HL-60/S4 (cell line): Measurements from ENCODE around the gene RABGAP1L.
"Not testable (repeated sequence)": the region's sequence is repeated elsewhere in the genome, so short reads cannot be mapped to it uniquely, and the experiment has no call there.

ENCODE experiments used
- in situ Hi-C: fragments of 300-500 bp; cut with MboI; formaldehyde crosslinking; loops from 2 replicates; pipeline ENCODE4 v1.14.3; 2022; ENCODE audit warnings: low sequenced_read_pairs

Gene RABGAP1L

GRCh38 chr1:174159252-174160108 is at the start of gene RABGAP1L:
Gene RABGAP1L (plus strand): TSS chr1:174159520.
- in situ Hi-C loops, result no loop called here

DNA sequence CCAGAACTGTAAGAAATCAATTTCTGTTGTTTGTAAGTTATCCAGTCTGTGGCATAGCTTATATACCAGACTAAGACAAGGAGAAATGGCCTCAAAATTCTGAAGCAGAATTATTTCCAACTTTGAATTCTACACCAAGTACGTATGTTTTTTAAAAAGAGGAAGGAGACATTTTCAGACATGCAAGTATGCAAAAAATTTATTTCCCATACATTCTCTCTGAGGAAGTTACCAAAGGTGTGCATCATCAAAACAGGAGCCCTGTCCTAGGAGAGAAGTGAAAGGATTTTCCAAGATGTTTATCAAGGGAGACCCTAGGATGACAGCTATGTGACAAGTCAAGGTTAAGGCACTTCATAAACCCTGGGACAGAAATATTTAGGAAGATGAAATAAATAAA is 49.3 kb upstream of the RABGAP1L start:
- in situ Hi-C loops, result no loop called here

DNA sequence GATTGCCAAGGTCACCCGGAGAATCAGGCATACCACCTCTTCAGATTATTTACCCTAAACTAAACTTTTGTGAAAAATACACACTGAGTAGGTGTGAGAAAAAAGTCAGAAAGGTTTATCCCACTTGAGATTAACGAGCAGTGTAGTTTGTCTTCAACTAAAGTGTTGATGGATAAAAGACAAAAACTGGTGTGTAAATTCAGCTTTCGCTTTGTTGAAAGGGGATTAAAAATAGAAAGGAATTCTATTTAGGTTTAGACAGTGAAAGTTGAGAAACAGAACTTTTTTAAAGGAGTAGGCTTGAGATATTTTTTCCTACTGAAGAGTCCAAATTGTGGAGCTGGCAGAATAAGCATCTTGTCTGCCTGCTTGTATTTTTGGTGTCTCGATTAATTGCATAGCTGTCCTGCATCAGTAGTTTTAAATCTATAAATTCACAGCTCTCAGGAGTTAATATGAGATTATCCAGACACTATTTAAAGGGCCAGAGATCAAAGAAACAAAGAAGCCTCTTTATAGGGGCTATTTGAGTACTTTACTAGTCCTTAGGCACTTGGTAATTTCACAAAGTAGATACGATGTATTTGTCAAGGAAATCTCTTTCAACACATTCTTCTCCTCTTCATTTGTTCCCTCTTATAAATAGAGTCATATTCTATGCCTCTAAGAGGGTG is 46.7 kb upstream of the RABGAP1L start:
- in situ Hi-C loops, result no loop called here

GRCh38 chr1:174114106-174114505 is 45.2 kb upstream of the RABGAP1L start:
- in situ Hi-C loops, result no loop called here

GRCh38 chr1:174114788-174115448 is 44.4 kb upstream of the RABGAP1L start:
- in situ Hi-C loops, result no loop called here

- in situ Hi-C loops, result no loop called here
These were observed 43.3 kb upstream of the RABGAP1L start for GRCh38 chr1:174116042-174116441.

- in situ Hi-C loops, result no loop called here
These were observed 40.6 kb upstream of the RABGAP1L start for GRCh38 chr1:174118751-174119150.

- in situ Hi-C loops, result not testable (repeated sequence)
These were observed 37.0 kb upstream of the RABGAP1L start for GRCh38 chr1:174122318-174122717.

DNA sequence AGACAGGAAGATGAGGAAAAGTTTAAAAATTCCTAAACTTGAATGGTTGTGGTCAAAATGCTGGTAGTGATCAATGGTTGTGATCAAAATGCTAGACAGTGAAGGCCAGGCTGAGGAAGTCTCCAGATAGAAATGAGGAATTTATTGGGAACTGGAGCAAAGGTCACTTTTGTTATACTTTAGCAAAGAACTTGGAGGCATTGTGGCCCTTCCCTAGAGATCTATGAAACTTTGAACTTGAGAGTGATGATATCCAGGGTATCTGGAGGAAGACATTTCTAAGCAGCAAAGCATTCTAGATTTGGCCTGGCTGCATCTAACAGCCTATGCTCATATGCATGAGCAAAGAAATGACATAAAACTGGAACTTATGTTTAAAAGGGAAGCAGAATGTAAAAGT is 35.5 kb upstream of the RABGAP1L start:
- in situ Hi-C loops, result no loop called here

- in situ Hi-C loops, result not testable (repeated sequence)
These were observed 32.1 kb upstream of the RABGAP1L start for GRCh38 chr1:174127176-174127575.

DNA sequence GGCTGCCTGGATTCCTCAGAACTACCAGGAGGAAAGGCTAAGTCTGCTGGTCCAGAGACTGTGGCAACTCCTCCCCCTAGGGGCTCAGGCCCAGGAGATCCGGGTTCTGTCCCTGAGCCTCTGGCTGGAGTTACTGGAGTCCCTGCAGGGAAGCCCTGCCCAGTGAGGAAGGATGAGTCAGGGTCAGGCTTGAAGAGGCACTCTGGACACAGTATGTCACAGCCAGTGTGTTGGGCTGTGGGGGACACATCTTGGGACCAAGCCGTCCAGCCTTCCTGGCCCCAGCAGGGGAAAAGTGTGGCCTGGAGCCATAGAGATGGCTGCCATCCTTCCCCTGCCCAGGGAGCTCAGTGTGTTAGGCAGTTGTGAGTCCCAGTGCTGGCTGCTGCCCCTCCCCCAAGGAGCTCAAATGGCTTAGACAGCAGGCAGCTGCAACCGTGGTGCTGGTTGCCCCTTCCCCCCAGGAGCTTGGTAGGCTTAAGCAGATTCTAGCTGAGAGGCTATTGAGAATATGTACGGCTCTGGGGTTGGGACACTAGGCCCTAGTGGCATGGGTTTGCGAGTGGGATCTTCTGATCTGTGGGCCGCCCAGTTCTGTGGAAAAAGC is 28.2 kb upstream of the RABGAP1L start:
- in situ Hi-C loops, result no loop called here

DNA sequence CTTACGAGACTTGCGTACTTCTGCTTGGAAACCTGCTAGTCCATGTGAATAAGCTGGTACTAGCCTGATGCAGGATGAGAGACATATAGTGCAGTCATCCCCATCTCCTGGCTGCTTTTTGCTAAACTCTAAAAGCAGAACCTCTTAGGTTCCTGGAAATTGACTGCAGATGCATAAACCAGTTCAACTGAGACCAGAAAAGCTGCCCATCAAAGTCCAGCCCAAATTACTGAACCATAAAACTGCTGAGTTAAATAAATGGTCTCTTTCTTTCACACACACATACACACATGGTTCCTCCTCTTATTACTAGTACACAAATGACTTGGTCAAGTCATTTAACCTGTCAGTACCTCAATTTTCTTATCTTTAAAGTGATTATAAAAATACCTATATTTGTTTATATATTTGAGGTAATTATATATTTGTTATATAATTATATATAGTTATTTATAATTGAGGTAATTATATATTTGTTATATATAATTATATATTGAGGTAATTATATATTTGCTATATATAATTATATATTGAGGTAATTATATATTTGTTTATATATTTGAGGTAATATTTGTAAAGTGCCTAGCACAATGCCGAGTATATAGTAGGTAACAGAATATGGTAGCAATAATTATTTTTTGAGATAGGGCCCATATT is 25.2 kb upstream of the RABGAP1L start:
- in situ Hi-C loops, result no loop called here

- in situ Hi-C loops, result no loop called here
These were observed 24.1 kb upstream of the RABGAP1L start for GRCh38 chr1:174135211-174135610.

DNA sequence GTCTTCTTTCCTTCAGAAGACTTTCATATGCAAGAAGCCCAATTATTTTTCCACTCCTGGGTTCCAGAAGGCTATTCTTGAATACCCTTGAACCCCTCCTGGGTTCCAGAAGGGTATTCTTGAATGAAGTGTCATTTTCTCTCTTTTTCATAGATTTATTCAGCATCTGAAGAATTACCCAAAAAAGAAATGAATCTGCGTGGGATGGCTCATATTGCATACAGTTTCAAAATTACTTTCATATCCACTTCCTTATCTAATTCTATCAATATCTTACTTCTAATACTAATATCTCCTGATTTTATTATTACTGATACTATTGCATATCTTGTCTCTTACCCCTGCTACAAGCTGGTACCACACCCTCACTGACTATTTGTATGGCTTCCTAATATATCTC is 22.6 kb upstream of the RABGAP1L start:
- in situ Hi-C loops, result no loop called here

DNA sequence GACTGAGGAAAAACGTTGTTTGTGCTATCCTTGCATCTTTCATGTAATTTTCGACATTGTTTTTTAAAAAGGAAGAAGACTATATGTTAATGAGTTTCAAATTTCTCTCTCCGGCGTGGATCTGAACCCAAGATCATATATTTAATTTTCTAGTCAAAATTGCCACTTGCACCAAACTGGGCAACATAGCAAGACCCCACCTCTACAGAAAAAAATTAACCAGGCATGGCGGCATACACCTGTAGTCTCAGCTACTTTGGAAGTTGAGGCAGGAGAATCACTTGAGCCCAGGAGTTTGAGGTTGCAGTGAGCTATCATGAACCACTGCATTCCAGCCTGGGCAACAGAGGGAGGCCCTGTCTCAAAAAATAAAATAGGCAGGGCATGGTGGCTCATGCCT is 16.5 kb upstream of the RABGAP1L start:
- in situ Hi-C loops, result no loop called here

DNA sequence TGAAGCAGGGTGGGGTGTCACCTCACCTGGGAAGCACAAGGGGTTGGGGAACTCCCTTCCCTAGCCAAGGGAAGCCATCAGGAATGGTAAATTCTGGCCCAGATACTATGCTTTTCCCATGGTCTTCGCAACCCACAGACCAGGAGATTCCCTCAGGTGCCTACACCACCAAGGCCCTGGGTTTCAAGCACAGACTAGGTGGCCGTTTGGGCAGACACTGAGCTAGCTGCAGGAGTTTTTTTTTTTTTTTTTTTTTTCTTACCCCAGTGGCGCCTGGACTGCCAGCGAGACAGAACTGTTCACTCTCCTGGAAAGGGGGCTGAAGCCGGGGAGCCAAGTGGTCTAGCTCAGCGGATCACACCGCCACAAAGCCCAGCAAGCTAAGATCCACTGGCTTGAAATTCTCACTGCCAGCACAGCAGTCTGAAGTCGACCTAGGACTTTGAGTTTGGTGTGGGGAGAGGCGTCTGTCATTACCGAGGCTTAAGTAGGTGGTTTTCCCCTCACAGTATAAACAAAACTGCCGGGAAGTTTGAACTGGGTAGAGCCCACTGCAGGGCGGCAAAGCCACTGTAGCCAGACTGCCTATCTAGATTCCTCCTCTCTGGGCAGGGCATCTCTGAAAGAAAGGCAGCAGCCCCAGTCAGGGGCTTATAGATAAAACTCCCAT is 15.5 kb upstream of the RABGAP1L start:
- in situ Hi-C loops, result not testable (repeated sequence)

DNA sequence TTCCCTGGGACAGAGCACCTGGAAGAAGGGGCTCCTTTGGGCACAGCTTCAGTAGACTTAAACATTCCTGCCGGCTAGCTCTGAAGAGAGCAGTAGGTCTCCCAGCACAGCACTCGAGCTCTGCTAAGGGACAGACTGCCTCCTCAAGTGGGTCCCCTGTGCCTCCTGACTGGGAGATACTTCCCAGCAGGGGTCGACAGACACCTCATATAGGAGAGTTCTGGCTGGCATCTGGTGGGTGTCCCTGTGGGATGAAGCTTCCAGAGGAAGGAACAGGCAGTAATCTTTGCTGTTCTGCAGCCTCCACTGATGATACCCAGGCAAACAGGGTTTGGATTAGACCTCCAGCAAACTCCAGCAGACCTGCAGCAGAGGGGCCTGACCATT is 14.9 kb upstream of the RABGAP1L start:
- in situ Hi-C loops, result not testable (repeated sequence)

DNA sequence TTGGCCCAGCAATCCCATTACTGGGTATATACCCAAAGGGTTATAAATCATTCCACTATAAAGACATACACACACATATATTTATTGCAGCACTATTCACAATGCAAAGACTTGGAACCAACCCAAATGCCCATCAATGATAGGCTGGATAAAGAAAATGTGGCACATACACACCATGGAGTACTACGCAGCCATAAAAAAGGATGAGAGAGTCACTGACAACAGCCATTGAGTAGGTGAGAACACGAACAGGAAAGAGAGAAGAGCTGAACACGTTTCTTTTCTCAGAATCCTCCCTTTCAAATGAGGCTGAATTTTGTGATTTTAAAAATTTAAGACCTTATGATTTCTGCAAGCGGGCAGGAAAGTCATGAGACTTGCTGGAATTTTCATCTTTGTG is 10.1 kb upstream of the RABGAP1L start:
- in situ Hi-C loops, result no loop called here

DNA sequence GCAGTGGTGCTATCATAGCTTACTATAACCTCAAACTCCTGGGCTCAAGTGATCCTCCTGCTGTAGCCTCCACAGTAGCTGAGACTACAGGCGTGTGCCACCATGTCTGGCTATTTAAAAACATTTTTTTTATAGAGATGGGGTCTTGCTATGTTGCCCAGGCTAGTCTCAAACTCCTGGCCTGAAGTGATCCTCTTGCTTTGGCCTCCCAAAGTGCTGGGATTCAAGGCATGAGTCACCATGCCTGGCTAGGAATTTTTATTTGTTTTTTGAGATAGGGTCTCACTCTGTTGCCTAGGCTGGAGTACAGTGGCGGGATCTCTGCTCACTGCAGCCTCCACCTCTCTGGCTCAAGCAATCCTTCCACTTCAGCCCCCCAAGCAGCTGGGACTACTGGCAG is 8.8 kb upstream of the RABGAP1L start:
- in situ Hi-C loops, result no loop called here

DNA sequence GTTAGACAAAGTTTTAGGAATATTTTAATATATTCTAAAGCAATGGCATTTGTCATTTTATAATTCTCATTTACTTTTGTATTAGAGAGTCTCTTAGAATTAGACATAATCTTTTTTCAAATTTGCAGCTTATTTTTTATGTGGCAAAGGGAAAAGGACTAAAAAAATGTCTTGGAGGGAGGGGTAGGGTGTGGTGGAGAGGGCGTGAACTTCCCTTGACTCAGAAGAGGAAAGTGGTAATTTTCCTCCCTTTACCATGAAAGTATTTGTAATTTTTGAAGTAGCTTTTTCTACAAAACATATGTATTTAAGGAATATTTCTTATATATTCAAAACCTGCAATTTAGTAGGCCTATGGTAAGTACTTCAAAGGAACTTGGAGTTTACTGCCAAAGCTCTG is 6.9 kb upstream of the RABGAP1L start:
- in situ Hi-C loops, result no loop called here
